MM.1S (cell line): ENCODE data around the gene AUH.

Experiments
- CTCF ChIP-seq: fragments of 300-600 bp; sonication (generic); IDR thresholded peaks from 2 replicates; pipeline ENCODE4 v1.5.1; 2016; ENCODE audit warnings: antibody characterized with exemption, low read length, mixed read lengths
- EZH2 ChIP-seq: fragments of 300-600 bp; sonication (generic); optimal IDR thresholded peaks from 2 replicates; pipeline ENCODE3; 2017; ENCODE audit warnings: low read depth, mild to moderate bottlenecking, antibody characterized with exemption, low read length, mixed read lengths
- EZH2phosphoT487 ChIP-seq: fragments of 300-600 bp; sonication (generic); IDR thresholded peaks from 2 replicates; pipeline ENCODE4 v1.6.1; 2018; ENCODE audit warnings: antibody characterized with exemption, low read length

GRCh38 chr9:91196103-91196950 is 165.4 kb downstream of the AUH start:
- no peak for TF ChIP-seq CTCF
- no peak for TF ChIP-seq EZH2phosphoT487
- TF ChIP-seq EZH2, result no peak
